Activated CD4-positive, alpha-beta memory T cell treated with anti-CD3 and anti-CD28 coated beads, Interleukin-2, amount 10 ng/mL, durations not matched to agents 7 days and 5 days (primary cell): Measurements from ENCODE around the gene LGMN. TPM values are rescaled to one million over a fixed set of nuclear protein-coding genes. Genes with fewer than 3 reads are reported as not detected.

Experiments used
- CTCF ChIA-PET: fragments of 350-600 bp; sonication (Branson Sonifier 250); formaldehyde crosslinking; loops from one replicate; lab custom pipeline; 2021; ENCODE audit warnings: antibody characterized with exemption, inconsistent platforms; lab: Charles Lee
- POLR2A ChIA-PET: fragments of 350-600 bp; sonication (Branson Sonifier 250); formaldehyde crosslinking; loops from one replicate; lab custom pipeline; 2021; ENCODE audit warnings: antibody characterized with exemption; lab: Charles Lee
- DNase-seq: peaks from one replicate; pipeline ENCODE4 v3.0.0-alpha.2; 2020
- H3K27ac Mint-ChIP-seq: one replicate; pipeline ENCODE4 v1.8.0; 2021; ENCODE audit warnings: mild to moderate bottlenecking, mixed read lengths
- H3K27me3 Mint-ChIP-seq: one replicate; pipeline ENCODE4 v1.8.0; 2021; ENCODE audit warnings: mixed read lengths
- H3K36me3 Mint-ChIP-seq: one replicate; pipeline ENCODE4 v1.8.0; 2021; ENCODE audit warnings: low read depth, mixed read lengths
- H3K4me1 Mint-ChIP-seq: one replicate; pipeline ENCODE4 v1.8.0; 2021; ENCODE audit warnings: mixed read lengths
- H3K4me3 Mint-ChIP-seq: one replicate; pipeline ENCODE4 v1.8.0; 2021; ENCODE audit warnings: mild to moderate bottlenecking, mixed read lengths
- H3K9me3 Mint-ChIP-seq: one replicate; pipeline ENCODE4 v1.8.0; 2021; ENCODE audit warnings: mixed read lengths
- total RNA-seq, 2 experiments: library from RNA; stranded (reverse); gene quantifications; one replicate each; pipeline ENCODE4 v1.2.3, GENCODE V29; 2021

LGMN gene
- total RNA-seq, 2 experiments from 2014 or later: 5.3 to 5.9 TPM

DNA sequence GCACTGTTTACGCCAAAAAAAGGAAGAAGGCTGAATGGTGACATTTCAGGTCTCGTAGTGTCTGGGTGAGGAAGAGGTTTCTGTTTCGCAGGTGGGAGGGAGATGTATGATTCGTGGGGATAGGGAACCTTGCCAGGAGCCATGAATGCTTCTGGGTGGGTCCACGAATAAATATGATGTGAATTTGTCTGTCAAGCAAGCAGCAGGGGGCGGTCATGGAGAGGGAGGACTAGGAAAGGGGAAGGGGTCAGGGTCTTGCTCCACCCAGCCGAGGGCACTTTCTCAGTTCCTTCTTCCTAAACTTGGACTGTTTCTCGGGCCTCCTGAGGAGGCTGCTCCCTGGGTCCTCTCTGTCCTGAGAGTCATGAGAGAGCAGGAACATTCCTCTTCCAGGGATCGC lies 72.5 kb downstream of the LGMN start:
- CTCF ChIA-PET: interaction anchor here (0.8 to 2.4 kb wide), 2 partner anchors 10 to 62 kb away, joined by 3 to 9 read pairs; no protein-coding TSS in a partner anchor

DNA sequence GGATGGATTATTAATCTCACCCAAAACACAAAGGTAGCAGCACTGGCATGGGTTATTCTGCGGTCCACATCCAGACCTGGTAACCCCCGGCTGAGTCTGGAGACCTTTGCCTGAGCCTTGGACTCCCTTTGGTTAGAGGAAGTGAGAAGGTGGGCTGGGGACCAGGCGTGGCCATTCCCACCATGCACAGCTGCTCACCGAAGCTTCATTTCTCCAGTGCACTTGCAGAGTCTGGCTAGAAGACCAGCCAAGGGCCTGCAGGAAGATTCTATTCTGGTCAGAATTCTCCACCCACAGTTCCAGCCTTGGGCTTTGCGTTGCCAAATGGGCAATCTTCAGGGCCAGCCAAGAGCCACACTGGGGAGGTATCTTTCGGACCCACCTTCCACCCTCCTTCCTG lies 73.0 kb downstream of the LGMN start:
- H3K4me1 Mint-ChIP-seq: peaks cover 32% of the 10 kb centered on the region
- POLR2A ChIA-PET: no interaction called here
- no peaks in the 10 kb centered on the region for H3K27me3 Mint-ChIP-seq
- CTCF ChIA-PET: interaction anchor here (1.5 to 2.4 kb wide), 2 partner anchors 11 kb away, joined by 5 to 9 read pairs; no protein-coding TSS in a partner anchor
- H3K9me3 Mint-ChIP-seq: no peaks in the 10 kb centered on the region
- no peak overlapping the region for H3K4me3 Mint-ChIP-seq
- peaks cover 58% of the 10 kb centered on the region for H3K36me3 Mint-ChIP-seq
- H3K27ac Mint-ChIP-seq: no peak overlapping the region
- DNase-seq: no peak

More for the DNA sequence above, 72.5 kb downstream of the LGMN start:
- Mint-ChIP-seq H3K36me3 (peaks cover 57% of the 10 kb centered on the region), H3K27ac (no peak overlapping the region), H3K4me3 (no peak overlapping the region), H3K27me3 (no peaks in the 10 kb centered on the region), H3K9me3 (no peaks in the 10 kb centered on the region), H3K4me1 (peaks cover 29% of the 10 kb centered on the region)
- POLR2A ChIA-PET: no interaction called here
- no peak for DNase-seq

GRCh38 chr14:92673601-92674150 lies 74.8 kb downstream of the LGMN start:
- H3K27me3 Mint-ChIP-seq: no peaks in the 10 kb centered on the region
- ChIA-PET CTCF (interaction anchor here (0.7 to 1.5 kb wide), 3 partner anchors 8 to 21 kb away, joined by 3 to 5 read pairs (median 3); no protein-coding TSS in a partner anchor), POLR2A (no interaction called here)
- H3K27ac Mint-ChIP-seq: no peak overlapping the region
- no peak overlapping the region for H3K4me3 Mint-ChIP-seq
- DNase-seq: no peak
- peaks cover 58% of the 10 kb centered on the region for H3K36me3 Mint-ChIP-seq
- peaks cover 48% of the 10 kb centered on the region for H3K4me1 Mint-ChIP-seq
- no peaks in the 10 kb centered on the region for H3K9me3 Mint-ChIP-seq

DNA sequence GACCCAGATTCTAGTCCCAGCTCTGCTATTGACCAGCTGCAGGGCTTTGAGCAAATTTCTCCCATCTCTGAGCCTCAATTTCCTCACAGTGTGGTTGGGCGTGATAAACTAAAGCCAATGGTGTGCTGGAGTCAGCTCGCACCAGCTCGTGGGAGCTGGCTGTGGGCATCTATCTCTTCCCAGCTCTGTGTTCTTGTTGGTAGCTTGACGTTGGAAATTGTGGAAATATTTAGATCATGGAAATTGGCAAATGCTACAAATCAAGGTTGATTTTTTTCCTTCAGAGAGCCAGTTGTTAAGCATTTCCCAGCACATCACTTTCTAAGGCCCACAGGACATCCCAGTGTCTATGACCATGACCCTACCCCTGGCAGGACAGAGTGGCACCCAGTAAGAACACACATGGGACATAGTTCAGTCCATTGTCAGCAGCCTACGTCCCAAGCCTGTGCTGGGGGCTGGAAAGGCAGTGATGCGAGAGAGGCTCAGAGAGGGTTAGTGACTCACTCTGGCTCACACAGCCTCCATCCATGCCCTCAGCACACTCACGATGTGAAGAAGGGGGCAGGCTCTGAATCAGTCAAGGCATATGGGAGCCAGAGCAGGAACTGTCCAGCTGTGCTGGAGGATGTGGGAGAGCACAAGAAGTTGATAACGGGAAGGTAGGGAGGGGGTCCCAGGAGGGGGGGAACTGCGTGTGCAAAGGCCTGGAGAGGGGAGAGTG lies 77.6 kb downstream of the LGMN start:
- Mint-ChIP-seq H3K27me3 (no peaks in the 10 kb centered on the region), H3K9me3 (no peaks in the 10 kb centered on the region), H3K4me1 (peaks cover 37% of the 10 kb centered on the region), H3K27ac (no peak overlapping the region), H3K4me3 (no peak overlapping the region), H3K36me3 (peaks cover 59% of the 10 kb centered on the region)
- ChIA-PET POLR2A (interaction anchor here (0.8 to 1.8 kb wide), 3 partner anchors 16 to 20 kb away, joined by 3 to 9 read pairs (median 3); no protein-coding TSS in a partner anchor), CTCF (interaction anchor here (0.7 to 1.4 kb wide), 6 partner anchors 14 to 121 kb away, joined by 3 to 7 read pairs (median 3); no protein-coding TSS in a partner anchor)
- no peak for DNase-seq

GRCh38 chr14:92670160-92670559 lies 78.3 kb downstream of the LGMN start:
- ChIA-PET POLR2A (interaction anchor here (0.8 to 1.8 kb wide), 3 partner anchors 16 to 19 kb away, joined by 3 to 9 read pairs (median 3); no protein-coding TSS in a partner anchor), CTCF (interaction anchor here (0.7 to 1.4 kb wide), 6 partner anchors 15 to 120 kb away, joined by 3 to 7 read pairs (median 3); no protein-coding TSS in a partner anchor)
- Mint-ChIP-seq H3K4me3 (no peak overlapping the region), H3K27ac (peak overlapping the region; percentile 40), H3K9me3 (no peaks in the 10 kb centered on the region), H3K36me3 (peaks cover 61% of the 10 kb centered on the region), H3K4me1 (peaks cover 35% of the 10 kb centered on the region), H3K27me3 (no peaks in the 10 kb centered on the region)
- no peak for DNase-seq

DNA sequence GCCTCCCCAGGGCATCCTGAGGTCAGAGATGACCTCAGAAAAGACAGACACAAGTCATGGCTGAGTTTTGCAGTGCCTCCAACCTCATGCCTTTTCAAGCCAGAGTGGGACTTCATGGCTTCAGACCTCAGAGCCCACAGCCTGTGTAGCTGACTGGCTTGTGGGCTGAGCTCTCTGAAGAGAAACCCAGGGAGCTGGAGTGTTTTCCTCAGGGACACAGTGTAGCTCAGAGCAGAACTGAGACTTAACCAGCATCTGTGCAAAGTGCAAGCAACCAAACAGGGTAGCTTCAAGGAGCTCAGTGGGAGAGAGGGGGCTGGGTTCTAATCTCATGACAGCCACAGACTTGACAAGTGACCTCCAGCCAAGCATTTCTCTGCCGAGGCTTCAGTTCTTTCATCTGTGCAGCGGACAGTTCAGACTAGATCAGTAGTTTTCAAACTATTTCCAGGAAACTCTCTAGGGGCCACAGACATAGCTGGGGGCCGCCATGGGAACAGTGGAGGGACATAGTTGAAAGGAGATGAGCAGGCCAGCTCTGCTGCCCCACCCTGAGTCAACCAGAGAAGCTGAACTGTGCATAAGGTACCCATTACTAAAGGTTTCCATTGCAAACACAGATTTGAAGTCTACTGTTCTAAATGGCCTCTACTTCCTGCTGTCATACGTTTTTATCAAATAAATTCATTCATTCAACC lies 80.0 kb downstream of the LGMN start:
- Mint-ChIP-seq H3K9me3 (no peaks in the 10 kb centered on the region), H3K27ac (no peak overlapping the region), H3K4me3 (no peak overlapping the region), H3K4me1 (peaks cover 31% of the 10 kb centered on the region), H3K36me3 (peaks cover 66% of the 10 kb centered on the region), H3K27me3 (no peaks in the 10 kb centered on the region)
- CTCF ChIA-PET: interaction anchor here (1.2 kb wide), 1 partner anchor 54 kb away, joined by 3 read pairs; no protein-coding TSS in a partner anchor
- DNase-seq: no peak
- POLR2A ChIA-PET: no interaction called here

GRCh38 chr14:92666251-92666650 lies 82.2 kb downstream of the LGMN start:
- Mint-ChIP-seq H3K27ac (no peak overlapping the region), H3K9me3 (no peaks in the 10 kb centered on the region), H3K27me3 (no peaks in the 10 kb centered on the region), H3K4me1 (peaks cover 32% of the 10 kb centered on the region), H3K36me3 (peaks cover 74% of the 10 kb centered on the region), H3K4me3 (no peak overlapping the region)
- CTCF ChIA-PET: no interaction called here
- POLR2A ChIA-PET: no interaction called here
- DNase-seq: no peak

DNA sequence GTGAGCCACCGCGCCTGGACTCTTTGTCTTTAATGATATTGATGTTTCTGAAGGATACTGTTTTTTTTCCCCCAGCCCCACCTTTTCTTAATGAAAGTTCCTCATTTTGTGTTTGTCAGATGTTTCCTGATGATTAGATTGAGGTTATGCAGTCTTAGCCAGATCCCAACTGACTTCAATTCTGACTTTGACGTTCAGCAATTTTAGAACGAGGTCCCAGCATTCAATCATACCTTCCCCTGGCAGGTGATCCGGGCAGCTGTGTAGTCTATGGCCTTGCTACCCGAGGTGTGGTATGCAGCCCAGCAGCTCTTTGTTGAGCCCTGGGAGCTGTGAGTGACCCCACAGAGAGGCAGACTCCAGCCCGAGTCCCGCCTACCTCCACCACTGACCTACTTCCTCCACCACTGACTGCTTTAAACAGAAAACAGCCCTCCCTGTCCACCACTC lies 82.7 kb downstream of the LGMN start:
- H3K9me3 Mint-ChIP-seq: no peaks in the 10 kb centered on the region
- CTCF ChIA-PET: no interaction called here
- H3K27ac Mint-ChIP-seq: no peak overlapping the region
- H3K4me3 Mint-ChIP-seq: no peak overlapping the region
- POLR2A ChIA-PET: no interaction called here
- H3K27me3 Mint-ChIP-seq: no peaks in the 10 kb centered on the region
- H3K36me3 Mint-ChIP-seq: peaks cover 76% of the 10 kb centered on the region
- DNase-seq: no peak
- H3K4me1 Mint-ChIP-seq: peaks cover 30% of the 10 kb centered on the region

- CTCF ChIA-PET: interaction anchor here (0.7 to 1.0 kb wide), 2 partner anchors 12 to 23 kb away, joined by 3 read pairs; no protein-coding TSS in a partner anchor
- Mint-ChIP-seq H3K9me3 (no peaks in the 10 kb centered on the region), H3K4me1 (peaks cover 22% of the 10 kb centered on the region), H3K27me3 (no peaks in the 10 kb centered on the region), H3K36me3 (peaks cover 77% of the 10 kb centered on the region), H3K27ac (no peak overlapping the region), H3K4me3 (no peak overlapping the region)
- DNase-seq: no peak
- POLR2A ChIA-PET: interaction anchor here (1.2 kb wide), 1 partner anchor 18 kb away, joined by 3 read pairs; no protein-coding TSS in a partner anchor
Measured at GRCh38 chr14:92663049-92663448, 85.4 kb downstream of the LGMN start.

GRCh38 chr14:92660571-92660970 lies 87.9 kb downstream of the LGMN start:
- H3K27ac Mint-ChIP-seq: no peak overlapping the region
- no peaks in the 10 kb centered on the region for H3K9me3 Mint-ChIP-seq
- no peak overlapping the region for H3K4me3 Mint-ChIP-seq
- DNase-seq: no peak
- peaks cover 68% of the 10 kb centered on the region for H3K36me3 Mint-ChIP-seq
- ChIA-PET POLR2A (no interaction called here), CTCF (no interaction called here)
- H3K4me1 Mint-ChIP-seq: peaks cover 39% of the 10 kb centered on the region
- H3K27me3 Mint-ChIP-seq: no peaks in the 10 kb centered on the region

- peaks cover 69% of the 10 kb centered on the region for H3K36me3 Mint-ChIP-seq
- no peak for DNase-seq
- H3K4me3 Mint-ChIP-seq: no peak overlapping the region
- peaks cover 44% of the 10 kb centered on the region for H3K4me1 Mint-ChIP-seq
- H3K9me3 Mint-ChIP-seq: no peaks in the 10 kb centered on the region
- H3K27me3 Mint-ChIP-seq: no peaks in the 10 kb centered on the region
- H3K27ac Mint-ChIP-seq: no peak overlapping the region
- ChIA-PET POLR2A (no interaction called here), CTCF (no interaction called here)
Measured at GRCh38 chr14:92659765-92660561, 88.5 kb downstream of the LGMN start.

GRCh38 chr14:92658684-92659083 lies 89.7 kb downstream of the LGMN start:
- POLR2A ChIA-PET: no interaction called here
- Mint-ChIP-seq H3K36me3 (peaks cover 67% of the 10 kb centered on the region), H3K4me1 (peaks cover 52% of the 10 kb centered on the region), H3K27ac (no peak overlapping the region), H3K27me3 (no peaks in the 10 kb centered on the region), H3K4me3 (no peak overlapping the region), H3K9me3 (no peaks in the 10 kb centered on the region)
- CTCF ChIA-PET: no interaction called here
- DNase-seq: no peak
